HG03045 (cell line): ENCODE results near the gene KCNMB3.

ENCODE experiments used
- ATAC-seq: cut with Tn5 transposase; IDR thresholded peaks from one replicate; pipeline ENCODE4 v1.9.1; 2021; ENCODE audit warnings: mild to moderate bottlenecking, moderate library complexity; ENCODE audit not compliant: unreplicated experiment

Gene KCNMB3

DNA sequence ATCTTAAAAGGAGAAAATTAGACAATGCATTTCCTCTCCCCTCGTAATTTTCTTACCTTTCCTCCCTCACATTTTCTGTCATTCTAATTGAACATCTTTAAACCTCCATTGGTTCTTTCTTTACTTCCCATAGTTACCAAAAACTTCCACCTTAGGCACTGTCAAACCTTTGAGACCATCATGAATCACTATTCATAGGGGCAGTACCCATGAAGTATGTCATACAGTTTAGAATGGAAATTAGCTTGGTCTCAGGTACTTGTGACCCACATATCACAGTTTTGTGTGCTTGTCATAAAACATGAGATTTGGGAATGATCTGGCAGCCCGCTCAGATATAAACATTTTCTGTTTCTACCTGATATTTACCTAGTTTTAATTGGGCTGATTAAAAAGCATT is 50.1 kb downstream of the KCNMB3 start:
- no peak for ATAC-seq

- no peak for ATAC-seq
Measured at GRCh38 chr3:179196700-179197099, 54.2 kb downstream of the KCNMB3 start.

DNA sequence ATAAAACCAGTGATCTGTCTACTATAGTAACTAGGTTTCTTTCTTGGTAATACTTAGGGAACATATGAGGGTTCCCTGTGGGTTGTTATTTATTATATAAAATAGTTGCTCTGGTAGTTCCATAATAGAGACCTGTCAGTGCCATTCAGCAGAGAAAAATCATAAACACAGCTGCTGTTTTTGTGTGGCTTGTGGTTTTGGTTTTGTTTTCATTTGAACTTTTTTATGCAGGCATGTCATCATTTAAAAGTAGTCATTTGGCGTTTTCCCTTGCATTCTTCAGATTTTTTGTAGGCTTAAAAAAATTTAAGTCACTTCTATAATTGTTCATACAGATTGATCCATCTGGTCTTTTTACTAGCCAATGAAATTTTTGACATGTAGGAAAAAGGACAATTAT is 54.8 kb downstream of the KCNMB3 start:
- ATAC-seq: peak; percentile 92

GRCh38 chr3:179194931-179195330 is 56.0 kb downstream of the KCNMB3 start:
- no peak for ATAC-seq
